ENCODE measurements around the gene ST3GAL6. TPM values are rescaled to one million over a fixed set of nuclear protein-coding genes. Genes with fewer than 3 reads are reported as not detected.
A peak's percentile ranks its signal among the peaks of the same experiment; 100 is the strongest.

The ST3GAL6 gene
- total and polyA plus RNA-seq, 2 of the 13 experiments (the other 11 are each of a cell fraction or from before 2014, with no cell fraction given): 17.5 to 23.2 TPM

DNA sequence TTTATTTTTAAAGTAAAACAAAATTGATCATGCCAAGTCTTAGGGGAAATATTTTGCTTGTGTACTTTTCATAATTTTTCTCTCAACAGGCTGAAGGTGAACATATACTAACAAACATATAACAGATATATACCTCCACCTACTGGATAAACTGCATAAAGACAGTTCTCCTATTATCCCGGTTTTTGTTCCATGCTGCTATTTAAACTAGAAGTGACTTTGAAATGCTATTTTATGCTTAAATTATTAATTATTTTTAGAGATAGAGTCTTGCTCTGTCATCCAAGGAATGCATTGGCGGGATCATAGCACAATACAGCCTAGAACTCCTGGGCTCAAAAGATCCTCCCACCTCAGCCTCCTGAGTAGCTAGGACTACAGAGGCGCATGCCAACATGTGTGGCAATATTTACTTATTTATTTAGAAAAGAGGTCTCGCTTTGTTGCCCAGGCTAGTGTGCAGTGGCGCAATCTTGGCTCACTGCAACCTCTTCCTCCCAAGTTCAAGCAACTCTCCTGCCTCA, 49.8 kb downstream of the ST3GAL6 start (continued):
- TF ChIP-seq, protein P1, sequence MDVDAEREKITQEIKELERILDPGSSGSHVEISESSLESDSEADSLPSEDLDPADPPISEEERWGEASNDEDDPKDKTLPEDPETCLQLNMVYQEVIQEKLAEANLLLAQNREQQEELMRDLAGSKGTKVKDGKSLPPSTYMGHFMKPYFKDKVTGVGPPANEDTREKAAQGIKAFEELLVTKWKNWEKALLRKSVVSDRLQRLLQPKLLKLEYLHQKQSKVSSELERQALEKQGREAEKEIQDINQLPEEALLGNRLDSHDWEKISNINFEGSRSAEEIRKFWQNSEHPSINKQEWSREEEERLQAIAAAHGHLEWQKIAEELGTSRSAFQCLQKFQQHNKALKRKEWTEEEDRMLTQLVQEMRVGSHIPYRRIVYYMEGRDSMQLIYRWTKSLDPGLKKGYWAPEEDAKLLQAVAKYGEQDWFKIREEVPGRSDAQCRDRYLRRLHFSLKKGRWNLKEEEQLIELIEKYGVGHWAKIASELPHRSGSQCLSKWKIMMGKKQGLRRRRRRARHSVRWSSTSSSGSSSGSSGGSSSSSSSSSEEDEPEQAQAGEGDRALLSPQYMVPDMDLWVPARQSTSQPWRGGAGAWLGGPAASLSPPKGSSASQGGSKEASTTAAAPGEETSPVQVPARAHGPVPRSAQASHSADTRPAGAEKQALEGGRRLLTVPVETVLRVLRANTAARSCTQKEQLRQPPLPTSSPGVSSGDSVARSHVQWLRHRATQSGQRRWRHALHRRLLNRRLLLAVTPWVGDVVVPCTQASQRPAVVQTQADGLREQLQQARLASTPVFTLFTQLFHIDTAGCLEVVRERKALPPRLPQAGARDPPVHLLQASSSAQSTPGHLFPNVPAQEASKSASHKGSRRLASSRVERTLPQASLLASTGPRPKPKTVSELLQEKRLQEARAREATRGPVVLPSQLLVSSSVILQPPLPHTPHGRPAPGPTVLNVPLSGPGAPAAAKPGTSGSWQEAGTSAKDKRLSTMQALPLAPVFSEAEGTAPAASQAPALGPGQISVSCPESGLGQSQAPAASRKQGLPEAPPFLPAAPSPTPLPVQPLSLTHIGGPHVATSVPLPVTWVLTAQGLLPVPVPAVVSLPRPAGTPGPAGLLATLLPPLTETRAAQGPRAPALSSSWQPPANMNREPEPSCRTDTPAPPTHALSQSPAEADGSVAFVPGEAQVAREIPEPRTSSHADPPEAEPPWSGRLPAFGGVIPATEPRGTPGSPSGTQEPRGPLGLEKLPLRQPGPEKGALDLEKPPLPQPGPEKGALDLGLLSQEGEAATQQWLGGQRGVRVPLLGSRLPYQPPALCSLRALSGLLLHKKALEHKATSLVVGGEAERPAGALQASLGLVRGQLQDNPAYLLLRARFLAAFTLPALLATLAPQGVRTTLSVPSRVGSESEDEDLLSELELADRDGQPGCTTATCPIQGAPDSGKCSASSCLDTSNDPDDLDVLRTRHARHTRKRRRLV (CRISPR knock-in tag; IDR thresholded peaks at IDR 0.05): no peak
- TF ChIP-seq KDM3A (CRISPR knock-in tag; IDR thresholded peaks at IDR 0.05; ENCODE audit: low read depth): 0 out of 2 replicates have a peak, but pooled peaks have one; percentile 39
- TF ChIP-seq ERF (CRISPR knock-in tag; IDR thresholded peaks at IDR 0.05): peak; percentile 31; the same call in 1 of the 2 replicates
- no peak for TF ChIP-seq ZC3H13 (CRISPR knock-in tag; IDR thresholded peaks at IDR 0.05)
- TF ChIP-seq SRSF4 (IDR thresholded peaks at IDR 0.05; ENCODE audit: low read depth, low read length, poor library complexity, severe bottlenecking): no peak
- TF ChIP-seq, protein P2, sequence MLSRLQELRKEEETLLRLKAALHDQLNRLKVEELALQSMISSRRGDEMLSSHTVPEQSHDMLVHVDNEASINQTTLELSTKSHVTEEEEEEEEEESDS (CRISPR knock-in tag; IDR thresholded peaks at IDR 0.05; ENCODE audit: borderline replicate concordance): no peak
- TF ChIP-seq NR1H2 (CRISPR knock-in tag; IDR thresholded peaks at IDR 0.05; ENCODE audit: borderline replicate concordance, low read depth): no peak
- TF ChIP-seq, protein P3, sequence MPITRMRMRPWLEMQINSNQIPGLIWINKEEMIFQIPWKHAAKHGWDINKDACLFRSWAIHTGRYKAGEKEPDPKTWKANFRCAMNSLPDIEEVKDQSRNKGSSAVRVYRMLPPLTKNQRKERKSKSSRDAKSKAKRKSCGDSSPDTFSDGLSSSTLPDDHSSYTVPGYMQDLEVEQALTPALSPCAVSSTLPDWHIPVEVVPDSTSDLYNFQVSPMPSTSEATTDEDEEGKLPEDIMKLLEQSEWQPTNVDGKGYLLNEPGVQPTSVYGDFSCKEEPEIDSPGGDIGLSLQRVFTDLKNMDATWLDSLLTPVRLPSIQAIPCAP (CRISPR knock-in tag; IDR thresholded peaks at IDR 0.05; ENCODE audit: low read depth): no peak
- no peak for TF ChIP-seq PRPF4 (IDR thresholded peaks at IDR 0.05; ENCODE audit: low read depth, low read length, poor library complexity, severe bottlenecking)
- TF ChIP-seq HNRNPLL (IDR thresholded peaks at IDR 0.05; ENCODE audit: low read depth, low read length, poor library complexity, severe bottlenecking): no peak
- TF ChIP-seq POGZ (CRISPR knock-in tag; IDR thresholded peaks at IDR 0.05): peak; percentile 65; the same call in 1 of the 2 replicates
- no peak for TF ChIP-seq NFE2 (CRISPR knock-in tag; IDR thresholded peaks at IDR 0.05)
- TF ChIP-seq, protein P4, sequence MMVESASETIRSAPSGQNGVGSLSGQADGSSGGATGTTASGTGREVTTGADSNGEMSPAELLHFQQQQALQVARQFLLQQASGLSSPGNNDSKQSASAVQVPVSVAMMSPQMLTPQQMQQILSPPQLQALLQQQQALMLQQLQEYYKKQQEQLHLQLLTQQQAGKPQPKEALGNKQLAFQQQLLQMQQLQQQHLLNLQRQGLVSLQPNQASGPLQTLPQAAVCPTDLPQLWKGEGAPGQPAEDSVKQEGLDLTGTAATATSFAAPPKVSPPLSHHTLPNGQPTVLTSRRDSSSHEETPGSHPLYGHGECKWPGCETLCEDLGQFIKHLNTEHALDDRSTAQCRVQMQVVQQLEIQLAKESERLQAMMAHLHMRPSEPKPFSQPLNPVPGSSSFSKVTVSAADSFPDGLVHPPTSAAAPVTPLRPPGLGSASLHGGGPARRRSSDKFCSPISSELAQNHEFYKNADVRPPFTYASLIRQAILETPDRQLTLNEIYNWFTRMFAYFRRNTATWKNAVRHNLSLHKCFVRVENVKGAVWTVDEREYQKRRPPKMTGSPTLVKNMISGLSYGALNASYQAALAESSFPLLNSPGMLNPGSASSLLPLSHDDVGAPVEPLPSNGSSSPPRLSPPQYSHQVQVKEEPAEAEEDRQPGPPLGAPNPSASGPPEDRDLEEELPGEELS (CRISPR knock-in tag; IDR thresholded peaks at IDR 0.05): peak; percentile 96
- TF ChIP-seq ZMYM2 (CRISPR knock-in tag; IDR thresholded peaks at IDR 0.05): peak; percentile 94
- TF ChIP-seq, protein P5, sequence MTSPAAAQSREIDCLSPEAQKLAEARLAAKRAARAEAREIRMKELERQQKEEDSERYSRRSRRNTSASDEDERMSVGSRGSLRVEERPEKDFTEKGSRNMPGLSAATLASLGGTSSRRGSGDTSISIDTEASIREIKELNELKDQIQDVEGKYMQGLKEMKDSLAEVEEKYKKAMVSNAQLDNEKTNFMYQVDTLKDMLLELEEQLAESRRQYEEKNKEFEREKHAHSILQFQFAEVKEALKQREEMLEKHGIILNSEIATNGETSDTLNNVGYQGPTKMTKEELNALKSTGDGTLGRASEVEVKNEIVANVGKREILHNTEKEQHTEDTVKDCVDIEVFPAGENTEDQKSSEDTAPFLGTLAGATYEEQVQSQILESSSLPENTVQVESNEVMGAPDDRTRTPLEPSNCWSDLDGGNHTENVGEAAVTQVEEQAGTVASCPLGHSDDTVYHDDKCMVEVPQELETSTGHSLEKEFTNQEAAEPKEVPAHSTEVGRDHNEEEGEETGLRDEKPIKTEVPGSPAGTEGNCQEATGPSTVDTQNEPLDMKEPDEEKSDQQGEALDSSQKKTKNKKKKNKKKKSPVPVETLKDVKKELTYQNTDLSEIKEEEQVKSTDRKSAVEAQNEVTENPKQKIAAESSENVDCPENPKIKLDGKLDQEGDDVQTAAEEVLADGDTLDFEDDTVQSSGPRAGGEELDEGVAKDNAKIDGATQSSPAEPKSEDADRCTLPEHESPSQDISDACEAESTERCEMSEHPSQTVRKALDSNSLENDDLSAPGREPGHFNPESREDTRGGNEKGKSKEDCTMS (CRISPR knock-in tag; conservative IDR thresholded peaks at IDR 0.05): no peak
- no peak for TF ChIP-seq SCMH1 (CRISPR knock-in tag; IDR thresholded peaks at IDR 0.05; ENCODE audit: borderline replicate concordance)
- TF ChIP-seq FOXP1 (IDR thresholded peaks at IDR 0.05): peak; percentile 53; the same call in 1 of the 2 replicates
- peak; percentile 93 for TF ChIP-seq FOXP1 (CRISPR knock-in tag; IDR thresholded peaks at IDR 0.05)
- TF ChIP-seq HOXA3 (CRISPR knock-in tag; IDR thresholded peaks at IDR 0.05): peak; percentile 60; the same call in 1 of the 2 replicates
- 0 out of 2 replicates have a peak, but pooled peaks have one; percentile 46 for TF ChIP-seq KAT7 (CRISPR knock-in tag; IDR thresholded peaks at IDR 0.05; ENCODE audit: borderline replicate concordance)
